ENCODE measurements around the gene UBAC1.

The UBAC1 gene

GRCh38 chr9:135907431-135908092 is 53.6 kb downstream of the UBAC1 start, which contains the start of gene CAMSAP1 (continued):
- TF ChIP-seq ZBTB49 (tag by site-specific recombination; IDR thresholded peaks at IDR 0.05; ENCODE audit: low read depth) = no peak
- no peak for TF ChIP-seq ZNF391 (tag by site-specific recombination; IDR thresholded peaks at IDR 0.05; ENCODE audit: borderline replicate concordance, low read depth)
- TF ChIP-seq ZNF777 (tag by site-specific recombination; IDR thresholded peaks at IDR 0.05; ENCODE audit: borderline replicate concordance) = no peak
- no peak for TF ChIP-seq ZNF544 (tag by site-specific recombination; IDR thresholded peaks at IDR 0.05)
- no peak for TF ChIP-seq ZNF624 (tag by site-specific recombination; IDR thresholded peaks at IDR 0.05)
- no peak for TF ChIP-seq PRDM4 (tag by site-specific recombination; IDR thresholded peaks at IDR 0.05)
- no peak for TF ChIP-seq ZNF639 (tag by site-specific recombination; IDR thresholded peaks at IDR 0.05)
- TF ChIP-seq RBAK (tag by site-specific recombination; IDR thresholded peaks at IDR 0.05) = no peak
- TF ChIP-seq ZNF629 (tag by site-specific recombination; IDR thresholded peaks at IDR 0.05) = no peak
- no peak for TF ChIP-seq ZNF18 (tag by site-specific recombination; IDR thresholded peaks at IDR 0.05)
- peak; percentile 95 for TF ChIP-seq EGR2 (tag by site-specific recombination; IDR thresholded peaks at IDR 0.05; ENCODE audit: low read depth)
- TF ChIP-seq ZNF488 (tag by site-specific recombination; IDR thresholded peaks at IDR 0.05) = no peak
- no peak for TF ChIP-seq ZNF530 (tag by site-specific recombination; IDR thresholded peaks at IDR 0.05; ENCODE audit: low read depth)
- no peak for TF ChIP-seq ZNF132 (tag by site-specific recombination; IDR thresholded peaks at IDR 0.05; ENCODE audit: borderline replicate concordance)
- TF ChIP-seq ZNF121 (tag by site-specific recombination; IDR thresholded peaks at IDR 0.05) = no peak
- peak; percentile 91 for TF ChIP-seq SP3 (tag by site-specific recombination; IDR thresholded peaks at IDR 0.05)
- no peak for TF ChIP-seq ZNF510 (tag by site-specific recombination; IDR thresholded peaks at IDR 0.05; ENCODE audit: insufficient replicate concordance)
- no peak for TF ChIP-seq MZF1 (tag by site-specific recombination; IDR thresholded peaks at IDR 0.05; ENCODE audit: borderline replicate concordance)
- no peak for TF ChIP-seq SCRT2 (tag by site-specific recombination; IDR thresholded peaks at IDR 0.05)
- TF ChIP-seq ZNF175 (tag by site-specific recombination; IDR thresholded peaks at IDR 0.05) = no peak
- no peak for TF ChIP-seq ZNF221 (tag by site-specific recombination; IDR thresholded peaks at IDR 0.05; ENCODE audit: borderline replicate concordance)
- no peak for TF ChIP-seq ZNF518A (tag by site-specific recombination; conservative IDR thresholded peaks at IDR 0.05; ENCODE audit: low read depth)
- no peak for TF ChIP-seq MEIS1 (CRISPR knock-in tag; IDR thresholded peaks at IDR 0.05; ENCODE audit: borderline replicate concordance)
- no peak for TF ChIP-seq ZNF473 (tag by site-specific recombination; IDR thresholded peaks at IDR 0.05)
- TF ChIP-seq ZNF138 (tag by site-specific recombination; IDR thresholded peaks at IDR 0.05; ENCODE audit: borderline replicate concordance) = no peak
